NCI-H1436 (cell line): ENCODE measurements around the gene CDK5RAP3.
A peak's percentile ranks its signal among the peaks of the same experiment; 100 is the strongest.
"Not testable (repeated sequence)": the region's sequence is repeated elsewhere in the genome, so short reads cannot be mapped to it uniquely, and the experiment has no call there.

Source experiments
- DNase-seq: peaks from one replicate; lab custom pipeline; 2025; lab: John Stamatoyannopoulos, UW

CDK5RAP3 gene

GRCh38 chr17:47998044-47998443 lies 27.1 kb downstream of the CDK5RAP3 start:
- no peak for DNase-seq

GRCh38 chr17:47999582-47999981 lies 28.7 kb downstream of the CDK5RAP3 start:
- peak; percentile 51 for DNase-seq

GRCh38 chr17:48001197-48001596 lies 30.3 kb downstream of the CDK5RAP3 start:
- no peak for DNase-seq

GRCh38 chr17:48001657-48002056 lies 30.7 kb downstream of the CDK5RAP3 start:
- not testable (repeated sequence) for DNase-seq

- peak; percentile 82 for DNase-seq
Measured at GRCh38 chr17:48002266-48002915, 31.5 kb downstream of the CDK5RAP3 start.

- DNase-seq: peak; percentile 64
Measured at GRCh38 chr17:48002916-48003416, 32.1 kb downstream of the CDK5RAP3 start.

GRCh38 chr17:48003417-48004151 lies 32.7 kb downstream of the CDK5RAP3 start:
- peak; percentile 97 for DNase-seq

- DNase-seq: peak; percentile 41
Measured at GRCh38 chr17:48004983-48005382, 34.1 kb downstream of the CDK5RAP3 start.

GRCh38 chr17:48006936-48007709 lies 36.2 kb downstream of the CDK5RAP3 start:
- no peak for DNase-seq

- no peak for DNase-seq
Measured at GRCh38 chr17:48010193-48010592, 39.3 kb downstream of the CDK5RAP3 start.

- peak; percentile 69 for DNase-seq
Measured at GRCh38 chr17:48011405-48012150, 40.7 kb downstream of the CDK5RAP3 start.

- DNase-seq: peak; percentile 94
Measured at GRCh38 chr17:48012151-48012520, 41.2 kb downstream of the CDK5RAP3 start.

GRCh38 chr17:48012654-48013053 lies 41.7 kb downstream of the CDK5RAP3 start:
- no peak for DNase-seq

- no peak for DNase-seq
Measured at GRCh38 chr17:48013876-48014594, 43.1 kb downstream of the CDK5RAP3 start.

GRCh38 chr17:48014595-48015111 lies 43.7 kb downstream of the CDK5RAP3 start:
- DNase-seq: peak; percentile 82

GRCh38 chr17:48016112-48016511 lies 45.2 kb downstream of the CDK5RAP3 start:
- DNase-seq: no peak

GRCh38 chr17:48017817-48018158 lies 46.9 kb downstream of the CDK5RAP3 start:
- not testable (repeated sequence) for DNase-seq

- DNase-seq: no peak
Measured at GRCh38 chr17:48021934-48022333, 51.0 kb downstream of the CDK5RAP3 start.

GRCh38 chr17:48022901-48023300 lies 52.0 kb downstream of the CDK5RAP3 start:
- DNase-seq: no peak

- peak; percentile 92 for DNase-seq
Measured at GRCh38 chr17:48023400-48024148, 52.7 kb downstream of the CDK5RAP3 start.
